ENCODE results near the gene MACROD2.

MACROD2 gene

DNA sequence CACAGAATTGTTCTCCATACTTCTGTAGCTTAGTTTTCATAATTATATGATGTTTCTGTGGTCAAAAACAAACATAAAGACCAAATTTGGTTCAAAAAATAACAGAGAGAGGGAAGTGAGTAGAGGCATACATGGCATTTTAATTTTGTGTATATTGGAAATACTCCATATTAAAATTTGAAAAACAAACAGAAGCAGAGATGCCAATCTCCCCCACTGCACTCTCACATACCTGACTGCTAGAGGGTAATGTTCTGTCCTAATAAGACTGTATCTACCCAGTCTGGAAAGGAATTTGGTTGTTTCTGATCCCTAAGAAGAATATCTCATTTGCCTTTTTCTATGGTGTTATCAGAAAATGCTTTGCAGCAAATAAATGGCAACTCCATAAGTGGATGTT, 1301.1 kb downstream of the MACROD2 start:
- no peak for DNase-seq (ENCODE audit: low read depth)
- no peak overlapping the region for H3K4me3 ChIP-seq (ENCODE audit: low read length)
- no peak for TF ChIP-seq CTCF (conservative IDR thresholded peaks at IDR 0.05; ENCODE audit: low read length)

DNA sequence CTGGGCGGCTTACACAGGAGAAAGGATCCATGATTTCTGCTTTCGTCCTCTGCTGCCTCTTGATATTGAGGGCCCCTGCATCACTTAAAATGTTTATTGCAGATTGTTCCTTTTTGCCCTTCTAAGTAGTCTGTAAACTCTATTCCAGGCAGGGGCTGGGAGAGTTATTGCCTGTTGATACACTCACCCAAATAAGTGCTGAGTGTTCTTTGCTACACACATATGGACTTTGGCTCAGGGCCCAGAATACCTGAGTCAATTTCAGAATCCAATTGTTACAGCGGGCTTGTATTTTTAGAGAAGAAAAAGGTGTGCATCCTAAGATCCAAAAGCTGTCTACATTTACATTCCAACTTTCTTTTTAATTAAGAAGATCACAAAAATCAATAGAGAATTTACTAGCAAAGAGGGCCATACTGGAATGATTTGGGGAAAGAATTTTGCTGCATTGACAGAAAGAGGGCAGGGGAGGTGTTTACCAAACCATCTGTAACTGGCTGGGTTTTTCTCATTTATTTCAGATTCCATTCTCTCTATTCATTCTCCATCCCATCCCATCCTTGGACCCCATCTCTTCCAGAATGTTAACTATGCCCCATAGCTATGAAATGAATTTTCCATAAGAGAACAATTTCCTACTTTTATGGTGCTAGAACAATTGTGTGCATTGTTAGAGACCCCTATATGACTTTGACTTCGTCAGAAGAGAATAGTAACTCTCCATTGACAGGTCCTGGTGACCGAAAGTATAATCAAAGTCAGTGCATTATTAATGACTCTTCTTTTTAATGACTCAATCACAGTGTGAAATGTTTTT, 1302.0 kb downstream of the MACROD2 start:
- H3K4me3 ChIP-seq (ENCODE audit: low read length): no peak overlapping the region
- no peak for TF ChIP-seq CTCF (conservative IDR thresholded peaks at IDR 0.05; ENCODE audit: low read length)
- no peak for DNase-seq (ENCODE audit: low read depth)

DNA sequence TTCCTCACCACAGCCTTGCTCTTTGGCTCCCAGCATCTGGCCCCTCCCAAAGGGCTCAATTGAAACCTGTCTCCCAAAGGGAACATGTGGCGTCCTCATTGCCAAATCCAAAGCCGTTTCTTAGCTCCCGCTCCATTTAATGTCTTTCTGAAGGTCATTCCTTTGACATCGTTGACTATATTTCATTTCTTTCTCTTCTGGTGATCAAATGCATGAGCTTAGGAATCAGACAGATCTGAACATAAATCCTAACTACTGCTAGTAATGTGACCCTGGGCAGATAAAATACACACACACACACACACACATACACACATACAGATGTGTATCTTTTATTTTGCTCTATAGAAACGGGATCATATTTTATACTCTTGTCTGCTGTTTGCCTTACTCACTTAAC, 1306.8 kb downstream of the MACROD2 start:
- DNase-seq (ENCODE audit: low read depth): no peak
- TF ChIP-seq CTCF (conservative IDR thresholded peaks at IDR 0.05; ENCODE audit: low read length): no peak

DNA sequence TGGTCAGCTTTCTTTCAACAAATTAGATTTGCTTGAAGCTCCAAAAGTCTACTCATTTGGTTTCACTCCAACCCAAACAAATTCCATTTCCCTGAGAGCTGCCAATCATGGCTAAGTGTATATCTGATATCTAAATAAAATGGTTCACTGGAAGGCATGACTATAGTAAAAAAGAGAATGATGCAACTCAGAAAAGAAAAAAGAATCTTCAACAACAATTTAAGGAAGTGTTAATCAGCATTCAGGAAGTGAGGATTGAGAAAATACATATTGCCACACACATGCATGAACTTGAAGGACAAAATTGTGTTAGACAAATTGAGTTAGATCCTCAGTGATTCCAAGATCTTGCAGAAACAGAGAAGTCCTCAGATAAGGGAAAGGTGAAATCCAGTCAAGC, 1315.0 kb downstream of the MACROD2 start:
- no peak overlapping the region for H3K4me3 ChIP-seq (ENCODE audit: low read length)
- no peak for TF ChIP-seq CTCF (conservative IDR thresholded peaks at IDR 0.05; ENCODE audit: low read length)
- no peak for DNase-seq (ENCODE audit: low read depth)

More for the DNA sequence above, 1306.8 kb downstream of the MACROD2 start:
- H3K4me3 ChIP-seq (ENCODE audit: low read length): no peak overlapping the region

DNA sequence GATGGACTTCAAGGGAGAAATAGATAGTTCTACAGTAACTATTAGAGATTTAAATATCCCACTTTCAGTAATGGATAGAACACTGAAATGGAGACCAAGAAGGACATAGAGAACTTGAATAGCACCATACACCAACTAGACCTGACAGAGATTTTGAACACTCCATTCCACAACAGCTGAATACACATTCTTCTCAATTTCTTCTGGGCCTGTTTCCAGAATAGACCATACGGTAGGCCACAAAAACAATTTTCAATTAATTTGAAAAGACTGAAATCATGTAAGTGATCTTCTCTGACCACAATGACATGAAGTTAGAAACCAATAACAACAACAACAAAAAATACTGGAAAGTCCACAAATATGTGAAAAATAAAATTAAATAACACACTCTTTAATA, 1321.2 kb downstream of the MACROD2 start:
- TF ChIP-seq CTCF (conservative IDR thresholded peaks at IDR 0.05; ENCODE audit: low read length): no peak
- DNase-seq (ENCODE audit: low read depth): no peak
- H3K4me3 ChIP-seq (ENCODE audit: low read length): no peak overlapping the region

GRCh38 chr20:15317546-15318232, 1322.4 kb downstream of the MACROD2 start:
- TF ChIP-seq CTCF (conservative IDR thresholded peaks at IDR 0.05; ENCODE audit: low read length): no peak
- no peak overlapping the region for H3K4me3 ChIP-seq (ENCODE audit: low read length)
- no peak for DNase-seq (ENCODE audit: low read depth)

DNA sequence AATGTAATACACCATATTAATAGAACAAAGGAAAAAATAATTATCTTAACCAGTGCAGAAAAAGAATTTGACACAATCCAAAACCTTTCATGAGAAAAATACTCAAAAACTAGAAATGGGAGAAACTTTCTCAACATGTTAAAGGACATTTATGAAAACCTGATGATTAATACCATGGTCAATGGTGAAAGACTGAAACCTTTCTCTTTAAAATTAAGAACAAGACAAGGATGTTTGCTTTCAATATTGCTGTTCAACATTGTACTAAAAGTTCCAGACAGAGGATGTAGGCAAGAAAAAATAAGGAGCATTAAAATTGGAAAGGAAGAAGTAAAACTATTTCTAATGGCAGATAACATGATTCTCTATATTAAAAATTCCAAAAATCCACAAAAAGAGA, 1323.4 kb downstream of the MACROD2 start:
- TF ChIP-seq CTCF (conservative IDR thresholded peaks at IDR 0.05; ENCODE audit: low read length): no peak

More for the DNA sequence above, 1323.4 kb downstream of the MACROD2 start:
- no peak for DNase-seq (ENCODE audit: low read depth)
- no peak overlapping the region for H3K4me3 ChIP-seq (ENCODE audit: low read length)
